NB4 (cell line): Measurements from ENCODE around the gene ABCA8.

ENCODE experiments used
- CTCF ChIP-seq: IDR thresholded peaks from one replicate; pipeline ENCODE4 v1.5.1; 2012; ENCODE audit warnings: low read depth, low read length
- MAX ChIP-seq: IDR thresholded peaks from 2 replicates; pipeline ENCODE4 v1.6.1; 2011; ENCODE audit warnings: low read depth, low read length
- MYC ChIP-seq: IDR thresholded peaks from 2 replicates; pipeline ENCODE4 v1.6.1; 2011; ENCODE audit warnings: low read depth, low read length
- POLR2A ChIP-seq: IDR thresholded peaks from 2 replicates; pipeline ENCODE4 v1.6.1; 2011; ENCODE audit warnings: mild to moderate bottlenecking; ENCODE audit not compliant: insufficient read length; ENCODE audit errors: extremely low read depth

- TF ChIP-seq CTCF (no peak), POLR2A (no peak), MAX (no peak), MYC (no peak)
Observed at GRCh38 chr17:68892658-68893057, 62.5 kb downstream of the ABCA8 start.
